Suprapubic skin (tissue), 4 donors: Measurements from ENCODE around the gene TRIO.

Source experiments
- CTCF ChIP-seq, 2 donors: fragments of 200-600 bp in 1 of 2; fragments of 450-650 bp in 1 of 2; sonication (generic) in 1 of 2; IDR thresholded peaks; one replicate each; pipeline ENCODE4 v1.5.1; 2016 to 2019; ENCODE audit warnings: antibody characterized with exemption in 2 of 2, mild to moderate bottlenecking in 1 of 2, moderate library complexity in 1 of 2
- POLR2A ChIP-seq, 2 donors: fragments of 450-650 bp; IDR thresholded peaks; one replicate each; pipeline ENCODE4 v1.6.1; 2017; ENCODE audit warnings: antibody characterized with exemption in 2 of 2, mild to moderate bottlenecking in 2 of 2, moderate library complexity in 2 of 2
- POLR2AphosphoS5 ChIP-seq, 3 donors: sonication (generic); formaldehyde crosslinking; IDR thresholded peaks; one replicate each; pipeline ENCODE4 v1.6.1; 2017; ENCODE audit warnings: antibody characterized with exemption in 3 of 3

- TF ChIP-seq POLR2AphosphoS5 (IDR thresholded peaks at IDR 0.05) (no peak), POLR2A (IDR thresholded peaks at IDR 0.05) (no peak), CTCF (IDR thresholded peaks at IDR 0.05) (no peak)
Observed at GRCh38 chr5:14114615-14115251, 28.4 kb upstream of the TRIO start.
